Epithelial cell of esophagus (primary cell): ENCODE results near the gene ANKS1B.

ENCODE experiments used
- DNase-seq: peaks from one replicate; pipeline ENCODE4 v3.0.0; 2010; ENCODE audit warnings: low read depth
- H3K4me3 ChIP-seq: 2 replicates; pipeline ENCODE4 v1.5.1; 2011; ENCODE audit warnings: mild to moderate bottlenecking, low read length, control low read depth
- TF ChIP-seq, protein P1 (sequence below): IDR thresholded peaks from 2 replicates; pipeline ENCODE4 v1.5.1; 2011; ENCODE audit warnings: low read depth, mild to moderate bottlenecking, low read length, control low read depth, inconsistent platforms; ENCODE audit not compliant: insufficient read depth; ENCODE audit errors: missing control alignments

Gene ANKS1B

GRCh38 chr12:99981639-99982190 is 3.0 kb downstream of the ANKS1B start:
- DNase-seq = no peak
- TF ChIP-seq, protein P1, sequence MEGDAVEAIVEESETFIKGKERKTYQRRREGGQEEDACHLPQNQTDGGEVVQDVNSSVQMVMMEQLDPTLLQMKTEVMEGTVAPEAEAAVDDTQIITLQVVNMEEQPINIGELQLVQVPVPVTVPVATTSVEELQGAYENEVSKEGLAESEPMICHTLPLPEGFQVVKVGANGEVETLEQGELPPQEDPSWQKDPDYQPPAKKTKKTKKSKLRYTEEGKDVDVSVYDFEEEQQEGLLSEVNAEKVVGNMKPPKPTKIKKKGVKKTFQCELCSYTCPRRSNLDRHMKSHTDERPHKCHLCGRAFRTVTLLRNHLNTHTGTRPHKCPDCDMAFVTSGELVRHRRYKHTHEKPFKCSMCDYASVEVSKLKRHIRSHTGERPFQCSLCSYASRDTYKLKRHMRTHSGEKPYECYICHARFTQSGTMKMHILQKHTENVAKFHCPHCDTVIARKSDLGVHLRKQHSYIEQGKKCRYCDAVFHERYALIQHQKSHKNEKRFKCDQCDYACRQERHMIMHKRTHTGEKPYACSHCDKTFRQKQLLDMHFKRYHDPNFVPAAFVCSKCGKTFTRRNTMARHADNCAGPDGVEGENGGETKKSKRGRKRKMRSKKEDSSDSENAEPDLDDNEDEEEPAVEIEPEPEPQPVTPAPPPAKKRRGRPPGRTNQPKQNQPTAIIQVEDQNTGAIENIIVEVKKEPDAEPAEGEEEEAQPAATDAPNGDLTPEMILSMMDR = no peak
- H3K4me3 ChIP-seq = no peak overlapping the region

- DNase-seq = no peak
- TF ChIP-seq, protein P1 = no peak
- H3K4me3 ChIP-seq = no peak overlapping the region
These were observed 5.3 kb downstream of the ANKS1B start for GRCh38 chr12:99979471-99979870.

GRCh38 chr12:99978152-99978551 is 6.6 kb downstream of the ANKS1B start:
- TF ChIP-seq, protein P1 = no peak
- DNase-seq = peak; percentile 9

GRCh38 chr12:99977550-99977949 is 7.2 kb downstream of the ANKS1B start:
- H3K4me3 ChIP-seq = no peak overlapping the region
- TF ChIP-seq, protein P1 = no peak
- peak; percentile 19 for DNase-seq

More at GRCh38 chr12:99978152-99978551, 6.6 kb downstream of the ANKS1B start:
- H3K4me3 ChIP-seq = no peak overlapping the region

GRCh38 chr12:99976762-99977161 is 8.0 kb downstream of the ANKS1B start:
- TF ChIP-seq, protein P1 = no peak

GRCh38 chr12:99975321-99975720 is 9.4 kb downstream of the ANKS1B start:
- DNase-seq = no peak
- TF ChIP-seq, protein P1 = no peak

More at GRCh38 chr12:99976762-99977161, 8.0 kb downstream of the ANKS1B start:
- no peak for DNase-seq
- H3K4me3 ChIP-seq = no peak overlapping the region

GRCh38 chr12:99974146-99974545 is 10.6 kb downstream of the ANKS1B start:
- TF ChIP-seq, protein P1 = no peak
- no peak for DNase-seq

More at GRCh38 chr12:99975321-99975720, 9.4 kb downstream of the ANKS1B start:
- H3K4me3 ChIP-seq = no peak overlapping the region

More at GRCh38 chr12:99974146-99974545, 10.6 kb downstream of the ANKS1B start:
- no peak overlapping the region for H3K4me3 ChIP-seq
